Stimulated activated CD8-positive, alpha-beta memory T cell treated with anti-CD3 and anti-CD28 coated beads, Interleukin-15, amount 100 ng/mL, for 1 hour (primary cell): Measurements from ENCODE around the gene PTPRB.
A peak's percentile ranks its signal among the peaks of the same experiment; 100 is the strongest.

Experiments
- DNase-seq: peaks from one replicate; pipeline ENCODE4 v3.0.0-alpha.2; 2020; ENCODE audit warnings: low read depth

Gene PTPRB

DNA sequence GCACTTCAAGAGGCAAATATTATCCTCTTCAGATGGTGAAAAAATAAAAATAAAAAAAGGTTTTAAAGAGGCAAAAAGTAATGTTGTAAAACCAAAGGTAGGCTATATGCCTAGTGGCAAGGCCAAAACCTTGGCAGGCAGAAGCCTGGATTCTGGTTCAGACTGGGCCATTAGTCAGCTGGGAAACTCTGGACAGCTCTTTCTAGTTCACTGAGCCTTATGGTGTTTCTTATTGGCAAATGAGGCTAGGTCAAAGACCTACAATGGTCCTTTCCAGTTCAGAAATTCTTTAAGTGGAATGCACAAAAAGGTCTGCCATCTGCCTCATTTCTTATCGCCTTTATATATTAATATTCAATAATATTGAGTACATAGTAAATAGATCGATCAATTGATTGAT, 44.6 kb downstream of the PTPRB start:
- DNase-seq: no peak

DNA sequence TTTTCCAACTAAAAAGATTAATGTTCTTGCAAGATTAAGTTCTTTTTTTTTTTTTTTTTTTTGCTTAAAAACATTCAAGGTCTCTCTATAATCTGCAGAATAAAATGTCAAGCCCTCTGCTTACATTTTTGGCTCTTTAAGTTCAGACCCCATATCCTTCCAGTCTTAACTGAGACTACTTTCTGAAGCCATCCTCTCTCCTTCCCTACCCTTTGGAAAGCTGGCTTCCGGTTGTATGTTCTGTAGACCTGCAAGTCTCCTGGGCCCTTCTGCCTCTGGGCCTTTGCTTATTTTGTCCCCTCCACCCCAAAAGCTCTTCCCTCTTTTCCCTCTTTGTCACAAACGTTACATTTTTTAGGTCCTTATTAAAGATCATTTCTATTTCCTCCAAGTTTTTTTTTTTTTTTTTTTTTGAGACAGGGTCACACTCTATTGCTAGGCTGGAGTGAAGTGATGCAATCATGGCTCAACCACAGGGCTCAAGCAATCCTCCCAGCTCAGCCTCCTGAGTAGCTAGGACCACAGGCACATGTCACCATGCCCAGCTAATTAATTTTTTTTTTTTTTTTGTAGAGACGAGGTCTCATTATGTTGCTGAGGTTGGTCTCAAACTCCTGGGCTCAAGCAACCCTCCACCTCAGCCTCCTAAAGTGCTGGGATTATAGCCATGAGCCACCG, 46.5 kb downstream of the PTPRB start:
- no peak for DNase-seq

DNA sequence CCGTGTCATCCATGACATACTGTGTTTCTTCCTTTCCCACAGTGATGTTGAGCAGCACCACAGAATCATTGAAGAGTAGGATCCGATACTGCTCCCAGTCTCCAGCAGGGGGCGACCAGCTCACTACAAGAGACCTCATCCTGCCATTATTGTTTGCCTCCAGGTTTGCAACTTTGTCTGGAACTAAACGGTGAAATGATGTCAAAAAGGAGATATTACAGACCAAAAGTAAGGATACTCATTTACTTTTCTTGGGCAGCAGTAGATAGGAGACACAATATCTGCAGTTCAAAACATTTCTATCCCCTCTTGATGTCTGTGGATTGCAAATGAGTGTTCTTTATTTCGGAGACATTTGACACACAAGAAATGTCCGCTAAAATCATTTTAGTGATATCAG, 47.2 kb downstream of the PTPRB start:
- DNase-seq: peak; percentile 19

DNA sequence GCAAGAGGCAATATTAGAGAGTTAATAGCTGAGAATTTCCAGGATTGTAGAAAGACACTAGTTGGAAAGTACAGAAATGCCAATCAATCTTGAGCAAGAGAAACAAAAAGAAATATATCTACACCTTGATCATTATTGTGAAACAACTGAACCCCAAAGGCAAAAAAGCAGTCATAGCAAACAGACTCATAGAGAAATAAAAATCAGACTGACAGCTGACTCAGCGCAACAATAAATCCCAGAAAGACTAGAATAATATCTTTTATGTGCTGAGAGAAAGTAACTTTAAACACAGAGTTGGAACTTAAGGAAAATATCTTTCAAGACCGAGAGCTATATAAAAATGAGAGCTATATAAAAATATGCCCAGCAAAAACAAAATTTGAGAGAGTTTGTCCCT, 52.9 kb downstream of the PTPRB start:
- no peak for DNase-seq

DNA sequence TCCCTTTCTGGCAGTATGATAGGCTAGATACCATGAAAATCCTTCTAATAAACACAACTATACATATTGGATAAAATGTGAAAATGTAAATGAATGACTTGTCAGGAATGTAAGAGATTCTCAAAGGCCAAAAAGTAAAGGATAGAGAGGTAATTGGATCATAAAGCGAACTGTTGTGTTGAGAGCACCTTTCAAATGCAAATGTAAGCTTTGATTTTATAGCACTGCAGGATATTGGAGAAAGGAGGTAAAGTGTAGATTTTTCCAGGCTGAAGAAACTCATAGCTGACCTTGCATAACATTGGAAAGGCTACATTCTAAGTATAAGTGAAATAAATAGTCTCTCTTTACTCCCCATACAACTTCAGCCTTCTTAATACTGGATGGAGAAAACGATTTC, 54.0 kb downstream of the PTPRB start:
- DNase-seq: no peak

DNA sequence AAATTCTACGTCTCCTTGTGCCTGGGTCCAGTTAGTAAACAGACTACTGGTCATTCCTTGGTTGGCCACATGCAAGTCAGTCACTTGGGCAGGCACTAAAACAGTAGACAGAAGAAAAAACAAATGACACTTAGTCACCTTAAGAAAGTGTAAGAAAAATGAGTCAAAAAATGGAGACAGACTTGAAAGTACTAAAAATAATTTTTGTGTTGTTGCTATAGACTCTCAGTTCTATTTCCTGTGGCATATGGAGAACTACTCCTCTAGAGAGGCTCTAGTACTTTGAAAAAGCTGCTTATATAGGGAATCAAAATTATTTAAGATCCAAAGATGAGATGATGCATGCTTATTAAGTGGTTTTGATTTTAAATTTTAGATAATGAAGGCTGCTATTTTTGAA, 56.0 kb downstream of the PTPRB start:
- no peak for DNase-seq

DNA sequence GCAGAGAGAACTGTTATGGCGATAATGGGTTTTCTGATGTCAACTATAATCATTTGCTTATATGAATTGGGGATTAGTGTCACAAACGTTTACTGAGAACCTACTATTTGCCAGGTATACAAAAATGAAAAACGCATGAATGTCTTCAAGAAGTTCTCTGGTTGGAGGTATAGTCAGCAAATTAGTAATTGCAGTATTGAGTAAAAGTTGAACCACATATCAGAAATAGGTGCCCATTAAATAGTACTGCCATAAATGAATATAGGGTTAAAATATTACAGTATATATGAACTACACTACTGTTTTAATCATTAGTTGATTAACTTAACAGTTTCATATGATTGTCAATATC, 60.0 kb downstream of the PTPRB start:
- no peak for DNase-seq

DNA sequence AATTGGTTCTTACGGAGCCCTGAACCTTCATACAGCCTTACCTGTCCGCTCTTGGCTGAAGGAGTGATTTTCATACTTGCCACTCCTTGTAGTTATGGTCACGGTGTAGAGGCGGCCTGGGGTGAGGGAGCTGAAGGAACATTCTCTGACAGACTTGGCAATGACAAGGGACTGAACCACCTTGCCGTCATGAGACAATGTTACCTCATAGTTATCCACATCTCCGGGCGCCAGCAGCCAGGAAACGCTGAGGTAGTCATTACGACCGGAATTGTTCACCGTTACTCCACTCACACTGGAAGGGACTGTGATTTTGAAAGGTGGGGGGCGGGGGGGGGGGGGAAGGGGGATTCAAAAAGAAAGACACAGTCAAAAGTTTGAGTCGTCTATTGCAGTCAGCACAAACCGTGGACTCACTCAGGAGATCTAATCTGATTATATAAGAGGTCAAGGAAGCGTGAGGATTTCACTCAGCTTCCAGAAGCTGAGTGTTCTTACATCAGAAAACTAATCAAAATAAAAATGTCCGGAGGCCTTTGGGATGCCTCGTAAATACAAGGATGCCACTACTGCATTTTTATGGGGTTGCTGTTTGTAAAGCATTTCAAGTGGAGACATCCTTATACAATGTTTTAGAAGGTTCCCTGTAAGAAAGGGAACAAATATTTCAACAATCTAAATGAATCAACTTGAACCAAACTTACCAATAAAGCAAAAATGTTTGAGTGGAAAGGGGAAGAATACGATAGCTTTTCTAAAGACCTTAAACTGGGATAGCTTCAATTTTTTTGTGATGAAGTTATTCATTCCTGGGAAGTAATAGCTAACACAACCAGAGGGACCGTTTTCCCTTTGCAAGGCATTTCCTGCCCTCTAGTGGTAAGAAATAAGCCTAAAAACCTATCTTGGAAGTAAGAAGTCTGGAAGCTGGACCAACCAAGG, 60.6 kb downstream of the PTPRB start:
- DNase-seq: no peak

DNA sequence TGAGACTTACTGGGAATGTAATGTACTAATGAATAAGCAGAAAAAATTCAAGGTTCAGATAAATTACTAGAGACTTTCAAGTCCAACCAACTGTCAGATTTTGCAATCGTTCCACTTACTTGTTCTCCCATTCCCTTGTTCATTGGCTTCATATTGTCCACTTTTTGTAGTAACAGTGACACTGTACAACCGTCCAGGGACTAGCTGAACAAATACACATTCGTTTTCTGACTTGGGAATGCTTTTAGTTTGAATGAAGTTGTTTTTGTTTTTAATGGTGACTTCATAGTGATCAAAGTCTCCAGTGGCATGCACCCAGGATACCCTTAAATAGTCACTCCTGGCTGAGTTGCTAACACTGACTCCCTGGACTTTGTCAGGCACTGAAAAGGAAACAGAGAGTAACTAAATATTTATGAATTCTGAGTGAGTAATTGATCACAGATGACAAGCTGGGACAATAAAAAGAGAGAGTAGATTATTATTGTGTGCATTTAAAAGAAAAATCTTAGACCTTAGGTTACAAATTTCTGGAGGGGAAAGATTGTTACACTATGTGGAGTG, 65.4 kb downstream of the PTPRB start:
- no peak for DNase-seq

DNA sequence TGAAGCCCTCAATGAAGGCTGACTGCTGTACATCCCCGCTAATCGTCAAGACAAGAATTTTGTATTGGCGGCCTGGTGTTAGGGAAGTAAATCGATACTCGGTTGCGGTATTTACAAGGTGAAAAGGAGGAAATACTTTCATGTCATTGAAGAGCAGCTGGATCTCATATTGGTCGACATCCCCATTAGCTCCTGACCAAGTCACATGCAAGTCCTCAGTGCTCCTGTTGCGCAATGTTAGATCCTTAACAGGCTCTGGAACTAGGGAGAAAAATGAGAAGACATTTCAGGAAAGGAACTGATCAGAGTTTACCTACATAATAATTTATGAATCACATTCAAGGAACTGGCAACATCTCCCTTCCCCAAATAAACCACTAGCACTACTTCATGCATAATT, 66.2 kb downstream of the PTPRB start:
- DNase-seq: no peak

DNA sequence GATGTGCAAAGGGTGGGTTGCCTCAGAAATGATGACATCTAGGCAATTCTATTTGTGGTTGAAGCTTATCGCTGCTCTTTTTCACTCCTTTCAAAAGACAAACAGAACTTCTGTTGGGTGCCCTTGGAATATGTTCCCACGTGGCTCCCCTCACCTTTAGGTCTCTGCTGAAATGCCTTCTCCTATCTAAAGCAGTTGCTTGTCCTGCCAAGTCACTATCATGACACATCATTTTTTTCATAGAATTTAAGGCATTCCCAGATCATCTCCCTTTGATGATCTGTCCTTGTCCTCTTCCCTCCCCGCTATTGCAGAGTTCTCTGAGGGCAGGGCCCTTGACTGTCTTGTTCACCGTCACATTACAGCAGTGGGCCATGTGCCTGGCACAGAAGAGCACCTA, 75.7 kb downstream of the PTPRB start:
- DNase-seq: no peak

DNA sequence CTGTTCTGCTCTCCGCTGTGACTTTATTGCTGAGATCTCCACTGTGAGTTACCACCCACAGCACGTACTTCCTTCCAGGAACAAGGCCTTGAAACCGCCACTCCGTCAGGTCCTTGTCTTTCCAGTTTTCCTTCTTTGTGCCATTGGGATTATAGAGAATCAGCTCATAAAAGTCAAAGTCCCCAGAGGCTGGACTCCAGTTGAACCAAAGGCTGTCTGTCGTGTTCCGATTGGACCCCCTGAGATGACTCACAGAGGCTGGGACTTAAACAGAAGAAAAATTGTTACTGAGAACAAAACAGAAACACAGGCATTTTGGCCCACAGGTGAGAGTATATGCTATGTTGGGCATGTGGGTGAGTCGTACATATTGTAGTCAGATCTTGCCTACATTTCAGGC, 76.6 kb downstream of the PTPRB start:
- DNase-seq: no peak

DNA sequence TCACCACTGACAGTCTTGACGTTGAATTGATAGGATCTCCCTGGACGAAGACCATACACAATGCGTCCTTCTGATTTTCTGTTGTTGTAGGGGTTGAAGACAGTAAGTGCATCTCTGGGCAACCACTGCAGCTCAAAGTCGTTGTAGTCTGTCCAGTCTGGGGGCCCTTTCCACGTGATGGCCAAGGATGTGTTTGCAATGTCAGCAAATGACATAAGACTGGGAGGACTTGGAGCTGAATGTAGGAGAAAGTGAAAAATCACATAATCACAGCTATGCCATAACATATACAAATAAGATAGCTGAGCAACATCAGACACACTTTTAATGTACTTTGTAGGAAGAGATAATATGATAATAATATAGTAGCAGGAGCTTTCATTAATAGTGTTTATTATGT, 77.8 kb downstream of the PTPRB start:
- no peak for DNase-seq

DNA sequence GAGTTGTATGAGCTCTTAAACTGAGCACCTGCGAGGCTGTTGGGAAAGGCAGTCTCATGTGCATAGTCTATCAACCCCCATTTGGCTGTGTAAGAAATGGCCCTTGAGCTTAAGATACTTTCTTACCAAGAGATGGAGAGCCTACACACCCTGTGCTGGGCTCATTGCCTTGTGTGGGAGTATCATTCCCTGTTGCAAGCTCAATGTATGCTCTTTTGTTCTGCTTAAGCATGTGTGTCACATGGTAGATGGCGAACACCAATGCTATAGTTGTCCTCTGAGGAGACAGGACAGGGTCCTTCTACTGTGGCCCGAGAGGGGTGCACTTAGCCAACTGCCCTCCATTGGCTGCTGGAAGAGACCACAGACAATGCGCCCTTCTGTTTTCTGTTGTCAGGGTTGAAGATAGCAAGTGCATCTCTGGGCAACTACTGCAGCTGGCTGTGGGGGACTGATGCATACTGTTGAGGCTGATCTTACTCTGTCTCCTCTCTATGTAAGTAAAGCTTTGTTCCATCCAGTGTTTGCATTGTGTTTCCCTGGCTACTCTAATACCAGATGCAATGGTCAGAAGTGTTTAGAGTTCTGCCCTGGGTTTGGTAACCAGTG, 79.5 kb downstream of the PTPRB start:
- no peak for DNase-seq

DNA sequence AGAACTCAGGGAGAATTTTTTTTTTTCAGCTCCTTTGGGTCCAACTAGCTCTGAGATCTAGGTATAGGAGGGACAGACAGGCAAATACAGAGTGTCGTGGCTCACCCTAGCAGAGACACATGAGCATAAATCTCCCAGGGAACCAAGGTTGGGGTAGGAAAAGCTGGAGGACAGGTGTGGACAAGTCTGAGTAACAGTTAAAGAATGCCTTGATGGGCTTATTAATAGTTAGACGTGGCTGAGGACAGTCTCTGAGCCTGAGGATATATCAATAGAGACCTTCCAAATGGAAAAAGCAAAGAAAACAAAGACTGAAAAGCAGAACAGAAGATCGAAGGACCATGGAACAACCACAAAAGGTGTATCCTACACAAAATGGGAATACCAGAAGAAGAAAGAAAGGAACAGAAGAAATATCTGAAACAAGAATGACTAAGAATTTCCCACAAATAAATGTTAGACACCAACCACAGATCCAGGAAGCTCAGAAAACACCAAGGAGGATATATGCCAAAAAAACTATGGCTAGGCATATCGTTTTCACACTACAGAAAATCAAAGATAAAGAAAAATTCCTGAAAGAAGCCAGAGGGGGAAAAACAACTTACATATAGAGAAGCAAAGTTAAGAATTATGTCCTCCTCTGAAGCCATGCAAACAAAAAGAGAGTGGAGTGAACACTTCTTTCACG, 80.9 kb downstream of the PTPRB start:
- DNase-seq: no peak

DNA sequence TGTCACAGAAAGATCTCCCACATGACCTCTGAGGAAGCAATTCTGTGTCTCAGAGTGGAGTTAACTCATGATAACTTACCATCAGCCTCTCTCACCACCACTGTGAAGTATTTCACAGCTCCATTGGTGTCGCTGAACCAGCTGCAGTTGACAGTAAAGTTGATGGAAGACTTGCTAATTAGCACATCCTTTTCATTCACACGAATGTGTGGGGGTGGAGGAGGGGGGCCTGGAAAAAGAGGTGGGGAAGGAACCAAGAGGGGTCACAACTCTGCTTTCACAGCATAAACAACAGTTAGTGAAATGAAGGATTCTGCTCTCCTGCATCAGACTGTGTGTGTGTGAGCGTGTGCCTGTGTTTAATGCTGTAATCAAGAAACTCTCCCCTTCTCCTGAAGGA, 82.1 kb downstream of the PTPRB start:
- DNase-seq: no peak

DNA sequence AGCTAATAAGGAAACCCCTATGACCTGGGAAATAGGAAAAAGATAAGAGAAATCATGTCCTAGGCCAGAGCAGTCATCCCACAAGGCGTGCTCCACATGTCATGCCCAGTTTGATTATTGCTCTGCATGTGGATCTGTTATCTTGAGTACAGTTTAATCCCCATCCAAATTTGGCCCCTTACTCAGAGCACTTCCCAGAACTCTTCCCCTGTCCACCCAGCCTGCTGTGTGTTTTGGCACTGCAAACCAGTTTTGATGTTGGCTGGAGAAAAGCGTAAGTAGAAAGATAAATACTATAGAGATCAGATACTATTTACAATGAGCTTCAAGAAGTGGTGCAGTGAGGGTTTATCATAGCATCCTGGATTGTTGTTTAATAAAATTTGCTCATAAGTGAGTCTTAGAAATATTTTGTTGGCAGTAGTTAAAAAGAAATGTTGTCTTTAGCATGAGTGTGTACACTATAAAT, 83.8 kb downstream of the PTPRB start:
- DNase-seq: no peak

DNA sequence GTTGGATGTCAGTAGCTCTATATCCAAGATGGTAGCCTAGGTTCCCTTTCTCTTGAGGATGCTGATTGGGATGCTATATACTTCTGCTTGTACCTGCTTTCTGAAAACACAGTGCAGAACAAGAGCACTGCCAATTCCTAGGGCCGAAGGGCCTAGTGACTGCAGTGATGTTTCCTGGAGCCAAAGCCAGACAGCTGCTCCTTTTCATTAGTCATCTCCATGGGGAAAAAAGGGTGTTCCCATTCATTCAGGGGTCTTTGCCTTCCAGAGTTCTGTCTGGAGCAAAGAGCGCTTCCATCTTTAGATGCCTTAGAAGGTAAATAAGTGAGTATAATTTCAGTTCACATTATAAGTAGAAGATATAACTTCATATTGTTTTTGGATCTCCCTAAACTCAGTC, 85.5 kb downstream of the PTPRB start:
- DNase-seq: no peak

DNA sequence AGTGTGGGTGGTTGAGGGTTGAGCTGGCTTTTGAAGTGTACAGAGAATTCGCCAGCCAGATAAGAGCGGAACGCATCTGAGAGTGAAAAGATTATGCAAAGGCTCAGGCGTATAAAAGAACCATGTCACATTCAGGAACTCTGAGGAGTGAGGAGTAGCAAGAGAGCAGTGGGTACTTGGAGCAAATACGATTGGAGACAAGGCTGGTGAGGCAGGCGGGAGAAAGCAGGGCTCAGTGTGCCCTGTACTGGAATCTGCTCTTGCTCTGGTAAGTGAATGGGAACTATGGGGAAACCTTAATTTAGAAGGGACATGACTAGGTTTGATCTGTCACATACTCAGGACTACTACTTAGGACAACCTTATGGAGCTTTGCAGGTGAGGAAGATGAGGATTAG, 87.0 kb downstream of the PTPRB start:
- DNase-seq: no peak

DNA sequence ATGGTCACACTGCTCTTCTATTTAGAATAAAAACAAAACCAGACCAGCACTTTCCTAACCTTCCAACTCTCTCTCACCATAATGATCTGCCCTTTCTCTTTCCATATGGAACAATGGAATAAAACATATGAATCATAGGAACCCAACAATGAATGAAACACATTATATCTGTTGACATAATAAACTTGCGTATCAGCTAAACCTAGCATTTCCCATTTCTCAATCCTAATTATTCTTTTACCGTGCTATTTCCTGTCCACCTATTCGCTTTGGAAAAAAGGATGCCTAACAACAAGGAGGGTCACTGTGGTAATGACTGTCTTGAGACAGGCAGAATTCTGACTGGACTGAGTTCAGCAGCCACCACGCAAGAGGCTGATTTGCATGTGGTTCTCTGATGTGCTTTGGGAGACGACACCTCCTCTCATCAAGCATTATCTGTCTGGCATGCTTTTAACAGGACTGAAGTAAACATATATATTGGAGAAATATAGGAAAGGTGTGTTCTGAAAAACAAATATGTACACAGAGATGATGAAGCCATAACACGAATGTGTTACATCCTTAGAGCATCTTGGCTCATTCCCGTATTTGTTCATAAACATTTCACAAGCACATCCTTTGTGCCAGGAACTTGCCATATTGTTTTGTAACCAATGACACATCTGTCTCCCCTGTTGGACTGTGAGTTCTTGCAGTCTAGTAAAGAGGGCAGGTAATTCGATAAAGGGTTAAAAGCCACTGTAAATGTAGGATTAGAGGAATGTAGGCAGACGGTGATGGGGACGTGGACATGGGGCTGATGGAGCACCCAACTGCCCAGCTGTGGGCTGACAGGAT, 87.7 kb downstream of the PTPRB start:
- DNase-seq: no peak

DNA sequence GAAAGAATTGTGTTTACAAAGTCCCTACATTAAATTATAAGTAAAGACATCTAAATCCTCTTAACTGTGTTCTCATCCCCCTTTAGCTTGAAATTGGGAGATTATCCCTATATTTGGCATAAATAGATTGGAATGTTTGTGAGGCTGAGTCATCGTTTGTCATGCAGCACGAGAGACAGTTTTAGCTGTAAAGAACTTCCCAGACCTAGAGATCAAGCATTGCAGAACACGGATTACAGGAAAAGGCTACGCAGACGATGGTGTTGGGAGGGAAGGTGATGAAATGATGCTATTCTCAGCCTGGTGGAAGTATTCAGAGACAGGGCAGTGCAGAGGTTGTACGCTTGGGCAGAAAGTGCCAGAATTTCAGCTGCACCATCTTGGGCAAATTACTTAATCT, 93.8 kb downstream of the PTPRB start:
- DNase-seq: no peak
